H9 (cell line): ENCODE data around the gene MUC2. TPM values are rescaled to one million over a fixed set of nuclear protein-coding genes. Genes with fewer than 3 reads are reported as not detected.

Experiments
- DNase-seq: peaks from one replicate; pipeline ENCODE4 v3.0.0-alpha.2; 2017
- H2AFZ ChIP-seq: one replicate; pipeline ENCODE4 v1.6.1; 2013; ENCODE audit warnings: mild to moderate bottlenecking, low read length, control low read depth, moderate library complexity
- H2AK5ac ChIP-seq: 2 replicates; pipeline ENCODE4 v1.6.1; 2013; ENCODE audit warnings: low read length, control low read depth, mixed read lengths; ENCODE audit not compliant: insufficient read length
- H2BK120ac ChIP-seq: one replicate; pipeline ENCODE4 v1.6.1; 2013; ENCODE audit warnings: low read depth, mild to moderate bottlenecking, low read length, control low read depth, inconsistent platforms; ENCODE audit not compliant: poor library complexity, severe bottlenecking
- H2BK12ac ChIP-seq: 2 replicates; pipeline ENCODE4 v1.6.1; 2013; ENCODE audit warnings: low read length, control low read depth, mixed read lengths, low read depth; ENCODE audit not compliant: insufficient read length
- H2BK15ac ChIP-seq: 2 replicates; pipeline ENCODE4 v1.6.1; 2013; ENCODE audit warnings: low read depth, low read length, control low read depth
- H2BK20ac ChIP-seq: one replicate; pipeline ENCODE4 v1.6.1; 2013; ENCODE audit warnings: low read depth, mild to moderate bottlenecking, low read length, control low read depth, inconsistent platforms; ENCODE audit not compliant: poor library complexity, severe bottlenecking
- H2BK5ac ChIP-seq: 2 replicates; pipeline ENCODE4 v1.6.1; 2013; ENCODE audit warnings: low read length, control low read depth, mixed read lengths; ENCODE audit not compliant: insufficient read length
- H3K14ac ChIP-seq: 2 replicates; pipeline ENCODE4 v1.6.1; 2013; ENCODE audit warnings: low read length, control low read depth; ENCODE audit not compliant: insufficient read depth
- H3K18ac ChIP-seq: 2 replicates; pipeline ENCODE4 v1.6.1; 2013; ENCODE audit warnings: low read depth, mild to moderate bottlenecking, mixed read lengths, low read length, control low read depth; ENCODE audit not compliant: insufficient read length
- H3K23ac ChIP-seq: 2 replicates; pipeline ENCODE4 v1.6.1; 2013; ENCODE audit warnings: low read length, control low read depth, mixed read lengths, low read depth; ENCODE audit not compliant: insufficient read length
- H3K23me2 ChIP-seq: 2 replicates; pipeline ENCODE4 v1.6.1; 2013; ENCODE audit warnings: low read depth, mild to moderate bottlenecking, mixed read lengths, low read length, control low read depth; ENCODE audit not compliant: insufficient read length, poor library complexity, severe bottlenecking
- H3K27ac ChIP-seq: 2 replicates; pipeline ENCODE4 v1.5.1; 2013; ENCODE audit warnings: low read length, control low read depth, mixed read lengths, low read depth; ENCODE audit not compliant: insufficient read length
- H3K27me3 ChIP-seq: 2 replicates; pipeline ENCODE4 v1.6.1; 2013; ENCODE audit warnings: low read length, control low read depth, inconsistent platforms; ENCODE audit not compliant: insufficient read depth
- H3K4ac ChIP-seq: 2 replicates; pipeline ENCODE4 v1.6.1; 2013; ENCODE audit warnings: low read depth, mild to moderate bottlenecking, control low read depth, inconsistent platforms, low read length, moderate library complexity
- H3K4me1 ChIP-seq: 2 replicates; pipeline ENCODE4 v1.6.1; 2013; ENCODE audit warnings: low read length, control low read depth, inconsistent platforms; ENCODE audit not compliant: insufficient read depth
- H3K4me2 ChIP-seq: 2 replicates; pipeline ENCODE4 v1.6.1; 2013; ENCODE audit warnings: low read length, control low read depth, mixed read lengths; ENCODE audit not compliant: insufficient read length, insufficient read depth
- H3K56ac ChIP-seq: 2 replicates; pipeline ENCODE4 v1.6.1; 2013; ENCODE audit warnings: low read depth, mild to moderate bottlenecking, mixed read lengths, low read length, control low read depth; ENCODE audit not compliant: insufficient read length
- H3K79me1 ChIP-seq: 2 replicates; pipeline ENCODE4 v1.6.1; 2013; ENCODE audit warnings: low read depth, mild to moderate bottlenecking, moderate library complexity, low read length, control low read depth, inconsistent platforms; ENCODE audit not compliant: insufficient read depth, poor library complexity, severe bottlenecking
- H3K79me2 ChIP-seq: 2 replicates; pipeline ENCODE4 v1.6.1; 2013; ENCODE audit warnings: low read length, control low read depth, inconsistent platforms; ENCODE audit not compliant: insufficient read depth
- H3K9ac ChIP-seq: 2 replicates; pipeline ENCODE4 v1.6.1; 2013; ENCODE audit warnings: low read length, control low read depth, mixed read lengths; ENCODE audit not compliant: insufficient read length; ENCODE audit errors: extremely low read depth
- H3K9me3 ChIP-seq: one replicate; pipeline ENCODE4 v1.6.1; 2013; ENCODE audit warnings: low read depth, low read length, inconsistent platforms; ENCODE audit not compliant: control insufficient read depth
- H3T11ph ChIP-seq: one replicate; pipeline ENCODE4 v1.6.1; 2013; ENCODE audit warnings: mild to moderate bottlenecking, low read length, control low read depth, inconsistent platforms
- H4K20me1 ChIP-seq: one replicate; pipeline ENCODE4 v1.6.1; 2013; ENCODE audit not compliant: control insufficient read depth, insufficient read length, insufficient read depth
- H4K5ac ChIP-seq: 2 replicates; pipeline ENCODE4 v1.6.1; 2013; ENCODE audit warnings: low read depth, mild to moderate bottlenecking, mixed read lengths, low read length, control low read depth; ENCODE audit not compliant: insufficient read length
- H4K8ac ChIP-seq: replicated peaks from 2 replicates; pipeline ENCODE4 v1.6.1; 2013; ENCODE audit warnings: low read length, control low read depth, mixed read lengths, low read depth; ENCODE audit not compliant: insufficient read length
- H4K91ac ChIP-seq: 2 replicates; pipeline ENCODE4 v1.6.1; 2013; ENCODE audit warnings: low read depth, mild to moderate bottlenecking, moderate library complexity, mixed read lengths, low read length, control low read depth; ENCODE audit not compliant: insufficient read length
- H3K27ac Mint-ChIP-seq, 3 experiments: 2 replicates in 2 of 3; 3 replicates in 1 of 3; pipeline ENCODE4 v1.8.0; 2020 to 2021; ENCODE audit warnings: mixed read lengths in 3 of 3, mild to moderate bottlenecking in 1 of 3, moderate library complexity in 1 of 3
- H3K27me3 Mint-ChIP-seq: 2 replicates; pipeline ENCODE4 v1.8.0; 2021; ENCODE audit warnings: low read depth, mild to moderate bottlenecking, moderate library complexity, mixed read lengths
- H3K36me3 Mint-ChIP-seq, 3 experiments: 2 replicates in 2 of 3; 3 replicates in 1 of 3; pipeline ENCODE4 v1.8.0; 2020 to 2021; ENCODE audit warnings: low read depth in 3 of 3, mixed read lengths in 3 of 3; ENCODE audit not compliant: insufficient read depth in 1 of 3
- H3K4me1 Mint-ChIP-seq, 2 experiments: 2 replicates each; pipeline ENCODE4 v1.8.0; 2020; ENCODE audit warnings: mixed read lengths in 2 of 2
- H3K4me3 Mint-ChIP-seq, 2 experiments: 2 replicates in 1 of 2; 3 replicates in 1 of 2; pipeline ENCODE4 v1.8.0; 2020 to 2021; ENCODE audit warnings: mild to moderate bottlenecking in 2 of 2, mixed read lengths in 2 of 2, moderate library complexity in 1 of 2
- H3K9me3 Mint-ChIP-seq, 2 experiments: 2 replicates in 1 of 2; 3 replicates in 1 of 2; pipeline ENCODE4 v1.8.0; 2020; ENCODE audit warnings: mild to moderate bottlenecking in 2 of 2, mixed read lengths in 2 of 2, moderate library complexity in 1 of 2
- WGBS: extraction: QIAGEN DNeasy Blood & Tissue Kit; methylation state at CpG from one replicate; pipeline ENCODE4 v1.1.7; 2013; ENCODE audit warnings: missing lambda C conversion rate, low lambda C conversion rate, mixed read lengths; ENCODE audit not compliant: insufficient read length; ENCODE audit errors: extremely low coverage; 5-methylcytosine and 5-hydroxymethylcytosine counted together
- total RNA-seq: library from RNA; stranded (reverse); gene quantifications from 2 replicates; pipeline ENCODE4 v1.2.1, GENCODE V29; 2021
- TF ChIP-seq, protein P1 (sequence below): fragments of 200-600 bp; sonication (generic); conservative IDR thresholded peaks from 3 replicates; pipeline ENCODE4 v1.8.0; 2021; ENCODE audit warnings: antibody characterized with exemption, mild to moderate bottlenecking

MUC2 gene
- total RNA-seq, 1 experiment from 2014 or later: not detected

DNA sequence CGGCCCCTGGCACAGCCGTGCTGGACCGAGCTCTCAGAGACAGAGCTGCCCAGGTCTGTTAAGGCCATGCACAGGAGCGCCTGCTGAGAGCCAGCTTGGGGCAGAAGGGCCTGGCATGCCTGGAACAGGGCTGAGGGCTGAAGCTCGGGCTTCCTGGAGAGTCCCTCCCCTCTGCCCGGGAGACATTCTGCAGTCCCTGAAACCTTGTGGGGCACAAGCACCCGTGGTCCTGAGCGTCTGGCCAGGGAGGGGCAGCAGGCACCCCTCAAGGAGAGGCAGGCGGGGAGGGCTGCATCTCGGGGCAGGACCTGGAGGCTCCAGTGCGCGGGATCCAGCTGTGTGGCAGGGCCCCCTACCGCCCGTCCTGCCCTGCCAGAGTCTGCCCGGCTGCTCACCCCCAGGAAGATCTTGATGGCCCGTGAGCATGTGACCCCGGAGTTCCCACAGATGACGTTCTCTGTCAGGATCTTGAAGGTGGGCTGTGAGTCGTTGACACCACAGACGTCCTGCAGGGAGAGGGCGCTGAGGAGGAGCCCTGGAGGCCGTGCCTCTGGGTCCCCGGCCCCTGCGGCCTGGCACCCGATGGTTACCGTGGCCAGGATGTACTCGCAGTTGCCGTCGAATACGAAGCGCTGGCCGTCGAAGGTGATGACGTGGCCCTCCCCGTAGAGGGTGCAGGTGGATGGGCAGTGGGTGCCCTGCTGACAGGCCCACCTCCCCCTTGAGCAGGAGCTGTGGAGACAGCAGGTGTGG lies 49.1 kb upstream of the MUC2 start:
- Mint-ChIP-seq H3K4me1 (no peaks in the 10 kb centered on the region), H3K27ac (no peak overlapping the region)
- no peak for DNase-seq

More for the DNA sequence above, 49.1 kb upstream of the MUC2 start:
- Histone ChIP-seq H2AK5ac (no peak overlapping the region), H3K27ac (no peak overlapping the region), H4K20me1 (no peaks in the 10 kb centered on the region), H2AFZ (no peak overlapping the region), H3K4me2 (no peak overlapping the region), H3T11ph (no peak overlapping the region), H3K23ac (no peak overlapping the region), H2BK5ac (no peak overlapping the region), H4K91ac (no peak overlapping the region), H4K8ac (no peak overlapping the region), H3K56ac (no peak overlapping the region), H2BK15ac (no peak overlapping the region), H3K18ac (no peak overlapping the region), H3K9me3 (no peaks in the 10 kb centered on the region), H3K23me2 (no peaks in the 10 kb centered on the region), H4K5ac (no peak overlapping the region), H3K4ac (no peak overlapping the region), H2BK120ac (no peak overlapping the region), H2BK20ac (no peak overlapping the region), H3K79me1 (no peaks in the 10 kb centered on the region), H3K9ac (no peak overlapping the region), H3K79me2 (no peaks in the 10 kb centered on the region), H3K14ac (no peak overlapping the region), H2BK12ac (no peak overlapping the region), H3K27me3 (no peaks in the 10 kb centered on the region), H3K4me1 (no peaks in the 10 kb centered on the region)
- no peaks in the 10 kb centered on the region; a peak in 1 of 7 replicates for H3K36me3 Mint-ChIP-seq
- H3K9me3 Mint-ChIP-seq: no peaks in the 10 kb centered on the region
- TF ChIP-seq, protein P1, sequence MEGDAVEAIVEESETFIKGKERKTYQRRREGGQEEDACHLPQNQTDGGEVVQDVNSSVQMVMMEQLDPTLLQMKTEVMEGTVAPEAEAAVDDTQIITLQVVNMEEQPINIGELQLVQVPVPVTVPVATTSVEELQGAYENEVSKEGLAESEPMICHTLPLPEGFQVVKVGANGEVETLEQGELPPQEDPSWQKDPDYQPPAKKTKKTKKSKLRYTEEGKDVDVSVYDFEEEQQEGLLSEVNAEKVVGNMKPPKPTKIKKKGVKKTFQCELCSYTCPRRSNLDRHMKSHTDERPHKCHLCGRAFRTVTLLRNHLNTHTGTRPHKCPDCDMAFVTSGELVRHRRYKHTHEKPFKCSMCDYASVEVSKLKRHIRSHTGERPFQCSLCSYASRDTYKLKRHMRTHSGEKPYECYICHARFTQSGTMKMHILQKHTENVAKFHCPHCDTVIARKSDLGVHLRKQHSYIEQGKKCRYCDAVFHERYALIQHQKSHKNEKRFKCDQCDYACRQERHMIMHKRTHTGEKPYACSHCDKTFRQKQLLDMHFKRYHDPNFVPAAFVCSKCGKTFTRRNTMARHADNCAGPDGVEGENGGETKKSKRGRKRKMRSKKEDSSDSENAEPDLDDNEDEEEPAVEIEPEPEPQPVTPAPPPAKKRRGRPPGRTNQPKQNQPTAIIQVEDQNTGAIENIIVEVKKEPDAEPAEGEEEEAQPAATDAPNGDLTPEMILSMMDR: no peak
- no CpG with 5 or more reads among the region's 35 CpGs for WGBS
- no peak overlapping the region for H3K4me3 Mint-ChIP-seq
- H3K27me3 Mint-ChIP-seq: no peaks in the 10 kb centered on the region
